NK-92 (cell line): ENCODE results near the gene ACP3.

ENCODE experiments used
- DNase-seq: peaks from one replicate; lab custom pipeline; 2025; ENCODE audit not compliant: unreplicated experiment; lab: John Stamatoyannopoulos, UW

Gene ACP3

GRCh38 chr3:132405609-132406299, 88.5 kb downstream of the ACP3 start:
- no peak for DNase-seq

DNA sequence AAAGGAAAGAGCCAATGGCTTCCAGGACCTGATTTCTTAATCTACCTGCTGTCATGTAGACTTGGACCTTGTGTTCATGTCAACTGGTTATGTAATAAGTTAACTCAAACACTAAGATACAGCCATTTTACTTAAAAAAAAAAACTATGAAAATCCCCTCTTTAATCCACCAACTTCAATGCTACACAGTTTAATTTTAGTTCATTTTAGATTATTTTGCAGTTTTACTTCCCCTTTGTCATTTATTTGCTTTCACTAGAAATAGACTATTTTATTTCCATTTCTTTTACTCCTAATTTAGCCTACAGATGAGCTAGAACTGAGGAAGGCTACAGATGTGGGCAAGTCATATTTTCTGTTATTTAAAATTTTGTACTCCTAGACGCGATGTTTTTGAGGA, 89.4 kb downstream of the ACP3 start:
- no peak for DNase-seq

DNA sequence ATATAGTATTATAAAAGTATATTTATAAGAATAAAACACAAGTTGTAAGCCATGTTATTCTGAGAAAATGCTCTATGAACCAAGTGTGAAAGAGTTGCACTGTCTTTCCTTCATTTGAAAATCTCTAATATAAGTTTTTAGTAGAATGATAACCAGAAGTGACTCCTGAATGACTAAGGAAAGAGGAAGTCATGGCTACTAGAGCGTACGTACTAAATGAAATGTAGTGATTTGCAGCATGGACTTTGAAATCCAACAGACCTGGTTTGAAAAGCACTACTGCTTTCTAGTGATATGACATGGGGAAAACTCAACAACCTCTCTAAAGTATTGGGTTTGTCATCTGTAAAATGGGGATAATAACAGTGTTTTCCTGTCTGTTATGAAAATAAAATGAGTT, 89.8 kb downstream of the ACP3 start:
- no peak for DNase-seq
